ENCODE measurements around the gene MAFG.

Gene MAFG

GRCh38 chr17:81908793-81909192, 18.7 kb downstream of the MAFG start:
- DNase-seq, result no peak

- DNase-seq, result no peak
These were observed 20.1 kb downstream of the MAFG start for GRCh38 chr17:81907219-81908145.

GRCh38 chr17:81906476-81907218, 20.9 kb downstream of the MAFG start:
- no peak for DNase-seq

GRCh38 chr17:81905993-81906392, 21.5 kb downstream of the MAFG start:
- DNase-seq, result no peak

GRCh38 chr17:81905424-81905875, 22.1 kb downstream of the MAFG start:
- no peak for DNase-seq

GRCh38 chr17:81904600-81905423, 22.7 kb downstream of the MAFG start:
- DNase-seq, result no peak

GRCh38 chr17:81903896-81904599, 23.5 kb downstream of the MAFG start:
- DNase-seq, result no peak

- DNase-seq, result no peak
These were observed 24.1 kb downstream of the MAFG start for GRCh38 chr17:81903415-81903831.

- no peak for DNase-seq
These were observed 24.7 kb downstream of the MAFG start for GRCh38 chr17:81902653-81903414.

GRCh38 chr17:81902023-81902652, 25.4 kb downstream of the MAFG start, which contains the start of gene NPB:
Gene NPB (plus strand): TSS chr17:81902238. CDS start chr17:81902278, 40 bp downstream.
- DNase-seq, result no peak

GRCh38 chr17:81901167-81902022, 26.1 kb downstream of the MAFG start:
- no peak for DNase-seq

- DNase-seq, result no peak
These were observed 27.2 kb downstream of the MAFG start for GRCh38 chr17:81900181-81900820.

- DNase-seq, result no peak
These were observed 27.9 kb downstream of the MAFG start for GRCh38 chr17:81899514-81900166.

GRCh38 chr17:81898885-81899284, 28.6 kb downstream of the MAFG start:
- DNase-seq, result no peak

- no peak for DNase-seq
These were observed 29.3 kb downstream of the MAFG start for GRCh38 chr17:81898029-81898866.

GRCh38 chr17:81895400-81895799, 32.1 kb downstream of the MAFG start:
- DNase-seq, result no peak

GRCh38 chr17:81891303-81891552, 36.3 kb downstream of the MAFG start:
- no peak for DNase-seq

Data from cortex of kidney (tissue), 1 donor.